AG04450 (cell line): ENCODE results near the gene KLF17. TPM values are rescaled to one million over a fixed set of nuclear protein-coding genes. Genes with fewer than 3 reads are reported as not detected.
A peak's percentile ranks its signal among the peaks of the same experiment; 100 is the strongest.
"Not testable (repeated sequence)": the region's sequence is repeated elsewhere in the genome, so short reads cannot be mapped to it uniquely, and the experiment has no call there.

ENCODE experiments used
- CTCF ChIA-PET: fragments of 300-600, 350-600 bp; formaldehyde crosslinking; extraction: SDS; loops from one replicate; lab custom pipeline; 2022; ENCODE audit warnings: antibody characterized with exemption, inconsistent platforms; lab: Charles Lee
- POLR2A ChIA-PET: fragments of 350-600 bp; formaldehyde crosslinking; extraction: SDS; loops from one replicate; lab custom pipeline; 2021; ENCODE audit warnings: antibody characterized with exemption, inconsistent platforms; lab: Yijun Ruan, JAX
- DNase-seq: peaks from one replicate; pipeline ENCODE4 v3.0.0-alpha.2; 2011; ENCODE audit warnings: low read depth, low spot score
- H3K27ac ChIP-seq: one replicate; pipeline ENCODE4 v1.5.1; 2012; ENCODE audit warnings: low read depth, low read length, control low read depth
- H3K27me3 ChIP-seq: one replicate; pipeline ENCODE4 v1.6.0; 2012; ENCODE audit warnings: low read length; ENCODE audit not compliant: control insufficient read depth, insufficient read depth
- H3K4me3 ChIP-seq: 2 replicates; pipeline ENCODE4 v1.5.1; 2011; ENCODE audit warnings: mild to moderate bottlenecking, low read depth, low read length, control low read depth
- H3K9me3 ChIP-seq: 2 replicates; pipeline ENCODE4 v1.5.1; 2012; ENCODE audit warnings: low read length; ENCODE audit not compliant: control insufficient read depth, insufficient read depth
- CTCF ChIP-seq: IDR thresholded peaks from 2 replicates; pipeline ENCODE4 v1.5.1; 2011; ENCODE audit warnings: low read depth, low read length, control low read depth, inconsistent platforms
- polyA plus RNA-seq: library from polyadenylated mRNA; depleted of rRNA; stranded (reverse); fragments of >200 nt; gene quantifications from 2 replicates; pipeline ENCODE4 v1.2.3, GENCODE V29; 2011

Gene KLF17
- polyA plus RNA-seq, 1 experiment = 0.21 TPM

- ChIA-PET POLR2A (no interaction called here), CTCF (interaction anchor here (1.6 kb wide), 1 partner anchor 10 kb away, joined by 9 read pairs; no protein-coding TSS in a partner anchor)
- no peak overlapping the region for H3K4me3 ChIP-seq
- H3K27ac ChIP-seq = peak overlapping the region; percentile 21
- DNase-seq = no peak
- TF ChIP-seq CTCF = no peak
- no peaks in the 10 kb centered on the region for H3K9me3 ChIP-seq
- H3K27me3 ChIP-seq = no peaks in the 10 kb centered on the region
These were observed 6.1 kb upstream of the KLF17 start for GRCh38 chr1:44112486-44112885.

- CTCF ChIA-PET = no interaction called here
- H3K4me3 ChIP-seq = no peak overlapping the region
- no peaks in the 10 kb centered on the region for H3K27me3 ChIP-seq
- H3K9me3 ChIP-seq = no peaks in the 10 kb centered on the region
- POLR2A ChIA-PET = no interaction called here
- H3K27ac ChIP-seq = no peak overlapping the region
- TF ChIP-seq CTCF = no peak
- DNase-seq = no peak
These were observed 5.5 kb upstream of the KLF17 start for GRCh38 chr1:44113095-44113609.

- no peaks in the 10 kb centered on the region; the same call in 1 of the 2 replicates for H3K9me3 ChIP-seq
- ChIA-PET POLR2A (no interaction called here), CTCF (no interaction called here)
- H3K27ac ChIP-seq = no peak overlapping the region
- H3K4me3 ChIP-seq = no peak overlapping the region
- DNase-seq = no peak
- no peaks in the 10 kb centered on the region for H3K27me3 ChIP-seq
- TF ChIP-seq CTCF = no peak
These were observed 4.5 kb upstream of the KLF17 start for GRCh38 chr1:44114098-44114497.

GRCh38 chr1:44117272-44117671, 1.3 kb upstream of the KLF17 start:
- H3K9me3 ChIP-seq, H3K27me3 ChIP-seq, POLR2A ChIA-PET, H3K4me3 ChIP-seq, DNase-seq, CTCF ChIA-PET, H3K27ac ChIP-seq: not testable (repeated sequence)

GRCh38 chr1:44119525-44119924, 904 bp downstream of the KLF17 start:
- no peaks in the 10 kb centered on the region for H3K27me3 ChIP-seq
- TF ChIP-seq CTCF = no peak
- ChIA-PET CTCF (no interaction called here), POLR2A (no interaction called here)
- H3K27ac ChIP-seq = no peak overlapping the region
- H3K4me3 ChIP-seq = no peak overlapping the region
- DNase-seq = no peak
- H3K9me3 ChIP-seq = no peaks in the 10 kb centered on the region; the same call in 1 of the 2 replicates
